H1 (cell line): ENCODE results near the gene RASL10A. TPM values are rescaled to one million over a fixed set of nuclear protein-coding genes. Genes with fewer than 3 reads are reported as not detected.

Experiments
- CTCF ChIA-PET: fragments of 300-600 bp; sonication (Branson Sonifier 250); formaldehyde crosslinking; loops from one replicate; lab custom pipeline; 2021; ENCODE audit not compliant: partially characterized antibody; lab: Charles Lee
- POLR2A ChIA-PET: fragments of 300-600 bp; sonication (Branson Sonifier 250); formaldehyde crosslinking; loops from one replicate; lab custom pipeline; 2021; ENCODE audit warnings: inconsistent platforms; ENCODE audit not compliant: partially characterized antibody; lab: Charles Lee
- DNase-seq, 2 experiments: peaks; one replicate each; pipeline versions ENCODE4 v3.0.0 to v3.0.0-alpha.2; 2010 to 2022; ENCODE audit warnings: low spot score in 2 of 2, low read depth in 1 of 2, mixed read lengths in 1 of 2
- FAIRE-seq: peaks from 2 replicates; lab custom pipeline; 2011; peaks lifted over from hg19 to GRCh38; lab: Jason Lieb, UNC
- H2AFZ ChIP-seq: 2 replicates; pipeline ENCODE4 v1.8.1; 2012; ENCODE audit warnings: low read length, inconsistent platforms
- H2AK5ac ChIP-seq: 2 replicates; pipeline ENCODE4 v1.6.1; 2013; ENCODE audit warnings: low read depth, low read length
- H2BK120ac ChIP-seq: replicated peaks from 2 replicates; pipeline ENCODE3; 2013; ENCODE audit warnings: low read depth, low read length, inconsistent platforms
- H2BK12ac ChIP-seq: 2 replicates; pipeline ENCODE4 v1.6.1; 2013; ENCODE audit warnings: low read depth, low read length
- H2BK15ac ChIP-seq: 2 replicates; pipeline ENCODE4 v1.6.1; 2013; ENCODE audit warnings: low read length
- H2BK20ac ChIP-seq: 2 replicates; pipeline ENCODE4 v1.6.1; 2013; ENCODE audit warnings: low read length
- H2BK5ac ChIP-seq: 2 replicates; pipeline ENCODE4 v1.6.1; 2013; ENCODE audit warnings: low read depth, low read length
- H3K14ac ChIP-seq: 2 replicates; pipeline ENCODE4 v1.6.1; 2013; ENCODE audit warnings: inconsistent platforms; ENCODE audit not compliant: insufficient read length
- H3K18ac ChIP-seq: 2 replicates; pipeline ENCODE4 v1.6.1; 2013; ENCODE audit warnings: low read length; ENCODE audit errors: extremely low read depth
- H3K23ac ChIP-seq: 2 replicates; pipeline ENCODE4 v1.6.1; 2013; ENCODE audit warnings: inconsistent platforms; ENCODE audit not compliant: insufficient read length
- H3K23me2 ChIP-seq: 2 replicates; pipeline ENCODE4 v1.6.1; 2013; ENCODE audit warnings: low read depth, low read length
- H3K27ac ChIP-seq: 2 replicates; pipeline ENCODE4 v1.6.1; 2011; ENCODE audit warnings: low read depth, low read length, inconsistent platforms
- H3K27me3 ChIP-seq, 4 experiments: replicated peaks in 1 of 4; 1 replicate in 1 of 4; 2 replicates in 3 of 4; pipeline versions ENCODE4 v1.6.1 to v1.8.1; 2011 to 2013; ENCODE audit warnings: low read length in 3 of 4, mild to moderate bottlenecking in 3 of 4, inconsistent platforms in 2 of 4, mixed read lengths in 2 of 4, moderate library complexity in 1 of 4; ENCODE audit not compliant: control insufficient read depth in 3 of 4, insufficient read depth in 3 of 4; ENCODE audit errors: extremely low read depth in 1 of 4
- H3K36me3 ChIP-seq, 4 experiments: 2 replicates each; pipeline versions ENCODE4 v1.6.1 to v1.8.1; 2011 to 2013; ENCODE audit warnings: mild to moderate bottlenecking in 4 of 4, low read length in 3 of 4, moderate library complexity in 2 of 4, control low read depth in 1 of 4, inconsistent platforms in 1 of 4; ENCODE audit not compliant: insufficient read depth in 4 of 4, control insufficient read depth in 2 of 4
- H3K4ac ChIP-seq: replicated peaks from 2 replicates; pipeline ENCODE3; 2013; ENCODE audit warnings: low read length, low read depth, mixed read lengths, inconsistent platforms; ENCODE audit not compliant: insufficient read length
- H3K4me1 ChIP-seq, 4 experiments: replicated peaks in 1 of 4; 1 replicate in 1 of 4; 2 replicates in 3 of 4; pipeline versions ENCODE4 v1.6.1 to v1.8.1; 2011 to 2013; ENCODE audit warnings: low read length in 3 of 4, inconsistent platforms in 2 of 4, mixed read lengths in 1 of 4; ENCODE audit not compliant: insufficient read depth in 4 of 4, control insufficient read depth in 3 of 4
- H3K4me2 ChIP-seq, 2 experiments: 2 replicates each; pipeline versions ENCODE4 v1.6.1 to v1.8.1; 2011 to 2013; ENCODE audit warnings: low read depth in 2 of 2, low read length in 2 of 2, control low read depth in 1 of 2, inconsistent platforms in 1 of 2, mild to moderate bottlenecking in 1 of 2; ENCODE audit not compliant: insufficient read depth in 1 of 2
- H3K4me3 ChIP-seq, 4 experiments: fragments of 200-600, 300-600 bp in 1 of 4; sonication (generic), shearing (Covaris generic), sonication (Bioruptor Twin) in 1 of 4; 2 replicates each; pipeline versions ENCODE4 v1.5.1 to v1.8.1; 2011 to 2016; ENCODE audit warnings: low read length in 4 of 4, low read depth in 3 of 4, control low read depth in 2 of 4, inconsistent platforms in 2 of 4, mild to moderate bottlenecking in 2 of 4, mixed read lengths in 1 of 4, moderate library complexity in 1 of 4; ENCODE audit not compliant: insufficient read depth in 2 of 4; ENCODE audit errors: extremely low read depth in 1 of 4
- H3K56ac ChIP-seq: replicated peaks from 2 replicates; pipeline ENCODE3; 2013; ENCODE audit warnings: low read depth, mild to moderate bottlenecking, mixed read lengths, low read length, inconsistent platforms; ENCODE audit not compliant: insufficient read length
- H3K79me1 ChIP-seq: 2 replicates; pipeline ENCODE4 v1.6.1; 2013; ENCODE audit warnings: low read depth, low read length, control low read depth
- H3K79me2 ChIP-seq, 2 experiments: 2 replicates each; pipeline versions ENCODE4 v1.6.1 to v1.8.1; 2012 to 2013; ENCODE audit warnings: low read length in 2 of 2, mild to moderate bottlenecking in 2 of 2, inconsistent platforms in 1 of 2; ENCODE audit not compliant: insufficient read depth in 2 of 2, control insufficient read depth in 1 of 2
- H3K9ac ChIP-seq, 4 experiments: replicated peaks in 1 of 4; 1 replicate in 1 of 4; 2 replicates in 3 of 4; pipeline versions ENCODE4 v1.6.1 to v1.8.1; 2011 to 2013; ENCODE audit warnings: low read depth in 3 of 4, low read length in 3 of 4, control low read depth in 2 of 4, mild to moderate bottlenecking in 2 of 4, moderate library complexity in 2 of 4, inconsistent platforms in 1 of 4; ENCODE audit errors: extremely low read depth in 1 of 4
- H3K9me3 ChIP-seq, 2 experiments: 2 replicates each; pipeline versions ENCODE4 v1.6.1 to v1.8.1; 2012 to 2013; ENCODE audit warnings: mild to moderate bottlenecking in 2 of 2, moderate library complexity in 2 of 2, control low read depth in 1 of 2, inconsistent platforms in 1 of 2, low read depth in 1 of 2, low read length in 1 of 2, mixed read lengths in 1 of 2; ENCODE audit not compliant: insufficient read depth in 2 of 2
- H4K20me1 ChIP-seq, 2 experiments: replicated peaks in 1 of 2; 2 replicates each; pipeline versions ENCODE3 to v1.8.1; 2011 to 2013; ENCODE audit warnings: inconsistent platforms in 2 of 2, low read length in 2 of 2, mild to moderate bottlenecking in 1 of 2; ENCODE audit not compliant: insufficient read depth in 2 of 2, control insufficient read depth in 1 of 2
- H4K5ac ChIP-seq: 2 replicates; pipeline ENCODE4 v1.6.1; 2013; ENCODE audit warnings: low read length, low read depth, mixed read lengths, inconsistent platforms; ENCODE audit not compliant: insufficient read length
- H4K8ac ChIP-seq: 2 replicates; pipeline ENCODE4 v1.8.0; 2013; ENCODE audit warnings: mild to moderate bottlenecking, moderate library complexity, low read length, inconsistent platforms; ENCODE audit not compliant: insufficient read depth; ENCODE audit errors: extremely low read depth
- H4K91ac ChIP-seq: replicated peaks from 2 replicates; pipeline ENCODE3; 2013; ENCODE audit warnings: low read length, mixed read lengths, inconsistent platforms; ENCODE audit not compliant: insufficient read length
- CTBP2 ChIP-seq: IDR thresholded peaks from 2 replicates; pipeline ENCODE4 v1.7.0; 2011; ENCODE audit warnings: borderline replicate concordance, mild to moderate bottlenecking, moderate library complexity, mixed read lengths, low read length; ENCODE audit not compliant: insufficient read depth, insufficient read length
- EZH2 ChIP-seq: fragments of 200-600 bp; sonication (generic); IDR thresholded peaks from 2 replicates; pipeline ENCODE4 v1.7.1; 2012; ENCODE audit warnings: low read depth, mild to moderate bottlenecking, moderate library complexity, low read length, inconsistent platforms; ENCODE audit not compliant: severe bottlenecking
- GTF2F1 ChIP-seq: IDR thresholded peaks from 2 replicates; pipeline ENCODE4 v1.6.1; 2012; ENCODE audit warnings: low read depth, low read length, improper control_type of control experiment, borderline replicate concordance
- KDM1A ChIP-seq: fragments of 200-600, 300-600 bp; sonication (generic); IDR thresholded peaks from 2 replicates; pipeline ENCODE4 v1.7.1; 2016; ENCODE audit warnings: mild to moderate bottlenecking, low read length, borderline replicate concordance
- KDM4A ChIP-seq: IDR thresholded peaks from one replicate; pipeline ENCODE4 v1.7.1; 2012; ENCODE audit warnings: low read depth, mild to moderate bottlenecking, moderate library complexity, low read length, inconsistent platforms; ENCODE audit not compliant: severe bottlenecking
- POLR2A ChIP-seq, 2 experiments: IDR thresholded peaks; 1 replicate in 1 of 2; 2 replicates in 1 of 2; pipeline ENCODE4 v1.6.1; 2011; ENCODE audit warnings: low read depth in 2 of 2, low read length in 2 of 2, mild to moderate bottlenecking in 2 of 2; ENCODE audit errors: control extremely low read depth in 1 of 2
- SP1 ChIP-seq: IDR thresholded peaks from 2 replicates; pipeline ENCODE4 v1.6.1; 2011; ENCODE audit warnings: low read depth, low read length
- SUZ12 ChIP-seq: fragments of 200-600 bp; sonication (generic); IDR thresholded peaks from 2 replicates; pipeline ENCODE4 v1.6.1; 2012; ENCODE audit warnings: mild to moderate bottlenecking, inconsistent platforms, low read length, moderate library complexity, mixed read lengths
- WGBS, 2 experiments: shearing (Covaris generic) in 1 of 2; methylation state at CpG; one replicate each; pipeline versions ENCODE4 v1.1.6 to v1.1.7; 2013 to 2015; ENCODE audit warnings: low lambda C conversion rate in 2 of 2, mixed read lengths in 2 of 2, inconsistent platforms in 1 of 2, low coverage in 1 of 2, missing lambda C conversion rate in 1 of 2; ENCODE audit not compliant: insufficient replicate concordance in 2 of 2, insufficient coverage in 1 of 2, insufficient read length in 1 of 2; ENCODE audit errors: extremely low coverage in 1 of 2, missing lambda C conversion rate in 1 of 2; 5-methylcytosine and 5-hydroxymethylcytosine counted together
- long read RNA-seq, 2 experiments: library from RNA in 1 of 2; library from capped mRNA in 1 of 2; stranded (forward); transcript quantifications; one replicate each; pipeline ENCODE4 v2.0.0, GENCODE V29; 2021; ENCODE audit warnings: inconsistent platforms in 1 of 2
- polyA minus RNA-seq, 3 experiments: library from RNA; depleted of rRNA, polyadenylated mRNA; stranded (reverse); fragments of >200 nt; gene quantifications; 1 replicate in 2 of 3; 2 replicates in 1 of 3; pipeline ENCODE4 v1.2.3, GENCODE V29; 2011
- polyA plus RNA-seq, 7 experiments: library from polyadenylated mRNA; depleted of rRNA in 3 of 7; stranded (reverse) in 5 of 7; unstranded in 2 of 7; fragments of >200 nt in 5 of 7; fragments of 200-250 nt in 2 of 7; gene quantifications; 1 replicate in 5 of 7; 2 replicates in 1 of 7; 4 replicates in 1 of 7; pipeline versions ENCODE4 v1.2.1 to v1.2.3, GENCODE V29; 2011 to 2013; ENCODE audit warnings: missing spikeins in 2 of 7, mixed read lengths in 2 of 7
- total RNA-seq: library from RNA; stranded (reverse); fragmentation: NEBNext Ultra II Directional; extraction: Animal tissue kit (Norgen Biotek cat#: 25700); gene quantifications from 2 replicates; pipeline ENCODE4 v1.2.1, GENCODE V29; 2021

RASL10A gene
- 1.4 and 1.5 TPM in 2 replicates for total RNA-seq
- 1.1 and 1.6 TPM in 2 replicates for polyA plus RNA-seq (2011; rRNA removed)
- 1.0 TPM for polyA plus RNA-seq (2011; cell fraction: cytosol; rRNA removed)
- 2.4 TPM for polyA plus RNA-seq (2011; cell fraction: nucleus; rRNA removed)
- polyA plus RNA-seq (2012, experiment 1 of 2): 0.26 to 0.58 TPM (median 0.39 TPM) in 4 replicates
- 0.21 TPM for polyA plus RNA-seq (2012, experiment 2 of 2)
- 1.1 TPM for polyA plus RNA-seq (2013, experiment 1 of 2)
- 1.0 TPM for polyA plus RNA-seq (2013, experiment 2 of 2)
- polyA minus RNA-seq (2011; rRNA and poly(A)+ RNA removed): not detected in 2 replicates
- not detected for polyA minus RNA-seq (2011; cell fraction: cytosol; rRNA and poly(A)+ RNA removed)
- 0.80 TPM for polyA minus RNA-seq (2011; cell fraction: nucleus; rRNA and poly(A)+ RNA removed)
- long read RNA-seq, experiment 1: 0 reads
- long read RNA-seq, experiment 2: 0 reads

- H4K8ac ChIP-seq: peak within 1 kb of the TSS; percentile 35
- no peak within 1 kb of the TSS for H3K14ac ChIP-seq
- H3K27me3 ChIP-seq: peaks cover 29 to 46% (median 43%) of the 10 kb centered on the region in 4 experiments
- H2AK5ac ChIP-seq: no peak within 1 kb of the TSS
- no peak within 1 kb of the TSS for H4K91ac ChIP-seq
- H2BK120ac ChIP-seq: no peak within 1 kb of the TSS
- peak within 1 kb of the TSS; percentile 39; the same call in 1 of the 2 replicates for H2BK12ac ChIP-seq
- H2AFZ ChIP-seq: peak within 1 kb of the TSS; percentile 9; the same call in 1 of the 2 replicates
- H3K18ac ChIP-seq: peak within 1 kb of the TSS; percentile 32
- peak within 1 kb of the TSS; percentile 23 for H4K5ac ChIP-seq
- H3K36me3 ChIP-seq: peaks cover 0 to 12% (median 0%) of the 10 kb centered on the region in 4 experiments; a peak in 1 of 8 replicates
- H3K4ac ChIP-seq: no peak within 1 kb of the TSS
- WGBS, 2 experiments: 8% methylated on average over 56 of the region's 103 CpGs; no CpG with 5 or more reads in 1 of the 2 experiments
- H3K9me3 ChIP-seq: peaks cover 7 to 8% of the 10 kb centered on the region in 2 experiments; a peak in 3 of 4 replicates
- peaks cover 6 to 11% of the 10 kb centered on the region in 2 experiments for H4K20me1 ChIP-seq
- no peaks in the 10 kb centered on the region for H3K79me1 ChIP-seq
- no peak within 1 kb of the TSS for H3K27ac ChIP-seq
- H2BK5ac ChIP-seq: no peak within 1 kb of the TSS
- no peak within 1 kb of the TSS for H2BK15ac ChIP-seq
- peak within 1 kb of the TSS; percentile 27 to 56 (median 38); a peak in 7 of 8 replicates for H3K4me3 ChIP-seq
- H3K4me2 ChIP-seq: peak within 1 kb of the TSS; percentile 68 to 74
- ChIA-PET POLR2A (interaction anchor here (0.9 to 2.3 kb wide), 4 partner anchors 10 to 36 kb away, joined by 3 to 8 read pairs (median 4); partner anchors contain the start of gene GAS2L1), CTCF (interaction anchor here (1.1 kb wide), 1 partner anchor 44 kb away, joined by 3 read pairs; no protein-coding TSS in a partner anchor)
- DNase-seq (peak in 1 of 2 experiments; percentile 69), FAIRE-seq (no peak)
- H3K9ac ChIP-seq: no peak within 1 kb of the TSS
- peaks cover 6% of the 10 kb centered on the region; the same call in 1 of the 2 replicates for H3K23me2 ChIP-seq
- H3K4me1 ChIP-seq: peaks cover 0 to 16% (median 9%) of the 10 kb centered on the region in 4 experiments; a peak in 6 of 7 replicates
- H3K79me2 ChIP-seq: no peaks in the 10 kb centered on the region
- no peak within 1 kb of the TSS for H3K23ac ChIP-seq
- H2BK20ac ChIP-seq: no peak within 1 kb of the TSS
- no peak within 1 kb of the TSS for H3K56ac ChIP-seq
- TF ChIP-seq SP1 (no peak), POLR2A (IDR thresholded peaks at IDR 0.05; ENCODE audit: control extremely low read depth in 1 of 2, low read depth in 2 of 2, low read length in 2 of 2) (no peak), GTF2F1 (no peak), KDM4A (peak; percentile 36), SUZ12 (peak; percentile 86), CTBP2 (no peak), KDM1A (0 out of 2 replicates have a peak, but pooled peaks have one; percentile 20), EZH2 (peak; percentile 79)
Observed at GRCh38 chr22:29315286-29316140, at the start of gene RASL10A. Gene RASL10A (minus strand): TSS chr22:29315697. CDS start chr22:29315246, 451 bp downstream.
